ENCODE measurements around the gene TRIM50.
"Not testable (repeated sequence)": the region's sequence is repeated elsewhere in the genome, so short reads cannot be mapped to it uniquely, and the experiment has no call there.

The TRIM50 gene

GRCh38 chr7:73327922-73328321 lies at the start of gene TRIM50, which contains the start of gene FKBP6:
Gene TRIM50, minus strand, starts transcription at chr7:73328082. Its CDS starts 3,295 bp downstream, at chr7:73324787.
Gene FKBP6, plus strand, starts transcription at chr7:73328161. Its CDS starts 268 bp downstream, at chr7:73328429.
- DNase-seq (ENCODE audit: low read depth), result not testable (repeated sequence)

- no peak for DNase-seq (ENCODE audit: low read depth)
Measured at GRCh38 chr7:73376671-73377412, 49.0 kb upstream of the TRIM50 start.

- DNase-seq (ENCODE audit: low read depth), result not testable (repeated sequence)
Measured at GRCh38 chr7:73376262-73376661, 48.4 kb upstream of the TRIM50 start.

GRCh38 chr7:73373741-73374140 lies 45.9 kb upstream of the TRIM50 start:
- no peak for DNase-seq (ENCODE audit: low read depth)

- DNase-seq (ENCODE audit: low read depth), result no peak
Measured at GRCh38 chr7:73369622-73370021, 41.7 kb upstream of the TRIM50 start.

- DNase-seq (ENCODE audit: low read depth), result no peak
Measured at GRCh38 chr7:73369009-73369408, 41.1 kb upstream of the TRIM50 start.

GRCh38 chr7:73366990-73367389 lies 39.1 kb upstream of the TRIM50 start:
- DNase-seq (ENCODE audit: low read depth), result no peak

- no peak for DNase-seq (ENCODE audit: low read depth)
Measured at GRCh38 chr7:73366127-73366526, 38.2 kb upstream of the TRIM50 start.

- DNase-seq (ENCODE audit: low read depth), result no peak
Measured at GRCh38 chr7:73364006-73364728, 36.3 kb upstream of the TRIM50 start.

- DNase-seq (ENCODE audit: low read depth), result no peak
Measured at GRCh38 chr7:73363225-73364005, 35.5 kb upstream of the TRIM50 start.

- DNase-seq (ENCODE audit: low read depth), result not testable (repeated sequence)
Measured at GRCh38 chr7:73360590-73360989, 32.7 kb upstream of the TRIM50 start.

GRCh38 chr7:73359746-73360375 lies 32.0 kb upstream of the TRIM50 start:
- DNase-seq (ENCODE audit: low read depth), result no peak

- DNase-seq (ENCODE audit: low read depth), result no peak
Measured at GRCh38 chr7:73359306-73359705, 31.4 kb upstream of the TRIM50 start.

GRCh38 chr7:73358590-73359275 lies 30.9 kb upstream of the TRIM50 start:
- no peak for DNase-seq (ENCODE audit: low read depth)

GRCh38 chr7:73356159-73356558 lies 28.3 kb upstream of the TRIM50 start:
- DNase-seq (ENCODE audit: low read depth), result no peak

- DNase-seq (ENCODE audit: low read depth), result no peak
Measured at GRCh38 chr7:73354821-73355220, 26.9 kb upstream of the TRIM50 start.

- DNase-seq (ENCODE audit: low read depth), result no peak
Measured at GRCh38 chr7:73354196-73354595, 26.3 kb upstream of the TRIM50 start.

- no peak for DNase-seq (ENCODE audit: low read depth)
Measured at GRCh38 chr7:73353243-73353642, 25.4 kb upstream of the TRIM50 start.

GRCh38 chr7:73352784-73353183 lies 24.9 kb upstream of the TRIM50 start:
- DNase-seq (ENCODE audit: low read depth), result no peak

GRCh38 chr7:73351447-73352167 lies 23.7 kb upstream of the TRIM50 start:
- DNase-seq (ENCODE audit: low read depth), result no peak
